OCI-LY7 (cell line): ENCODE data around the gene TMEM123.

ENCODE experiments used
- CTCF ChIP-seq: fragments of 200-600 bp; sonication (generic); conservative IDR thresholded peaks from 2 replicates; pipeline ENCODE4 v1.5.1; 2014; ENCODE audit warnings: mild to moderate bottlenecking, antibody characterized with exemption, low read length, moderate library complexity, mixed read lengths
- EZH2phosphoT487 ChIP-seq: fragments of 200-600 bp; sonication (generic); IDR thresholded peaks from 2 replicates; pipeline ENCODE4 v1.6.1; 2018; ENCODE audit warnings: low read depth, borderline replicate concordance, mild to moderate bottlenecking, mixed run types, antibody characterized with exemption, low read length, moderate library complexity, mixed read lengths

GRCh38 chr11:102458548-102458947 is 6.0 kb upstream of the TMEM123 start:
- TF ChIP-seq CTCF (no peak), EZH2phosphoT487 (no peak)
